ENCODE data around the gene LCT.

DNA sequence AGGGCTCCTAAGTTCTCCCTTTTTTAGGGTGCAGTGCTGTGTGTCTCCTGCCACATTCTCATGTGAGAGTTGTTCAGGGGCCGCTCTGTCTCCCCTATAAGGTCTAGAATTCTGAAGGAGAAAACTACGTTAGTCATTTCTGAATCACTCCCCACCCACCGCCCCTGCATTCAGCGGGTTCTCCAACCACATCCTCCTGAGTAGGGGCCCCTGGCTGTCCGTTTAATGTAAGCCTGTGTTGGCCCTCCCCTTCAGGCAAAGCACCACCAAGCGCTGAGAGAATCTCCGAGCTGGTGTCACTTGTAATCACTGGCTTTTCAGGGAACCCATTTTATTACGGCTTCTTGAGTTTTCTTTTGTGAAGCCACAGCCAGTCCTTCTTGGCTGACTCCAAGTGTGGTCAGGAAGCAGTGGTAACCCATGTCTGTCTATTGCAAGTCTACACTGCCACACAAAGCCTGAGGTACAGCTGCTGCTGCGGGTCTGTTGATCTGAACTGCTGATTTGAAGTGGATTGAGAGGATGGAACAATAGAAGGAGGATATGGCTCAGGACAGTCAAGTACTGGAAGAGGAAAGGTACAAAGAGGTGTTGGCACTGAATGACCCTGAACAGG, 16.9 kb downstream of the LCT start:
- TF ChIP-seq POLR2A (IDR thresholded peaks at IDR 0.05) (no peak), POLR2AphosphoS5 (IDR thresholded peaks at IDR 0.05) (no peak), EP300 (IDR thresholded peaks at IDR 0.05) (no peak)
- TF ChIP-seq, protein P1, sequence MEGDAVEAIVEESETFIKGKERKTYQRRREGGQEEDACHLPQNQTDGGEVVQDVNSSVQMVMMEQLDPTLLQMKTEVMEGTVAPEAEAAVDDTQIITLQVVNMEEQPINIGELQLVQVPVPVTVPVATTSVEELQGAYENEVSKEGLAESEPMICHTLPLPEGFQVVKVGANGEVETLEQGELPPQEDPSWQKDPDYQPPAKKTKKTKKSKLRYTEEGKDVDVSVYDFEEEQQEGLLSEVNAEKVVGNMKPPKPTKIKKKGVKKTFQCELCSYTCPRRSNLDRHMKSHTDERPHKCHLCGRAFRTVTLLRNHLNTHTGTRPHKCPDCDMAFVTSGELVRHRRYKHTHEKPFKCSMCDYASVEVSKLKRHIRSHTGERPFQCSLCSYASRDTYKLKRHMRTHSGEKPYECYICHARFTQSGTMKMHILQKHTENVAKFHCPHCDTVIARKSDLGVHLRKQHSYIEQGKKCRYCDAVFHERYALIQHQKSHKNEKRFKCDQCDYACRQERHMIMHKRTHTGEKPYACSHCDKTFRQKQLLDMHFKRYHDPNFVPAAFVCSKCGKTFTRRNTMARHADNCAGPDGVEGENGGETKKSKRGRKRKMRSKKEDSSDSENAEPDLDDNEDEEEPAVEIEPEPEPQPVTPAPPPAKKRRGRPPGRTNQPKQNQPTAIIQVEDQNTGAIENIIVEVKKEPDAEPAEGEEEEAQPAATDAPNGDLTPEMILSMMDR (IDR thresholded peaks at IDR 0.05) = no peak

All from stomach (tissue), 4 donors.